Inferior parietal cortex (tissue), 1 donor: ENCODE data around the gene CRYGA.
"Not testable (repeated sequence)": the region's sequence is repeated elsewhere in the genome, so short reads cannot be mapped to it uniquely, and the experiment has no call there.

ENCODE experiments used
- DNase-seq: peaks from one replicate; pipeline ENCODE4 v3.0.0-alpha.2; 2016; ENCODE audit errors: extremely low spot score

The CRYGA gene

DNA sequence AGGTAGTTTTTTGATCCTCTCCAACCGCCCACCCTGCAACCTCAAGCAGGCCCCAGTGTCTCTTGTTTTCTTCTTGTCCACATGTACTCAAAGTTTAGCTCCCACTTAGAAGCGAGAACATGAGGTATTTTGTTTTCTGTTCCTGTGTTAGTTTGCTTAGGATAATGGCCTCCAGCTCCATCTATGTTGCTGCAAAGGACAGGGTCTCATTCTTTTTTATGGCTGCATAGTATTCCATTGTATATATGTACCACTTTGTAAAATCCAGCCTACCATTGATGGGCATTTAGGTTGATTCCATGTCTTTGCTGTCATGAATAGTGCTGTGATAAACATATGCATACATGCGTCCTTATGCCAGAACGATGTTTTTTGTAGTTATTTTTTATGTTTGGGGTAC is 36.3 kb downstream of the CRYGA start:
- no peak for DNase-seq

DNA sequence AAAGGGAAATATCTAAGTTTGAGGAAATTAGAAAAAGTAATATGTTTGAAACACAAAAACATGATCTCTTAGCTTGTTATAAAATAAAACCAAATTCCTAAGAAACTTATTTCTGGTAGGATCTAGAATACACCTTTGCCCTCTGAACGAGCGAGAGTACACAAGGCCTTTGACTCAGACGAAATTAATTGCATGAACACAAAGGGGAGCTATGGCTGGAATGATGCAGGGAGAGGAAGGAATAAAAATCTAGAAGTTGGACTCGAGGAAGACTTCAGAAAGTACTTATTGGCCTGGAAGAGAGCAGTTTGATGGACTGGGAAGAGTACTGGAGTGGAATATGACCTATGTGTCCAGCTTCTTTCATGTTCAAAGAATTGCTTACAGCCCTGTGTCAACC is 38.1 kb downstream of the CRYGA start:
- DNase-seq = no peak

DNA sequence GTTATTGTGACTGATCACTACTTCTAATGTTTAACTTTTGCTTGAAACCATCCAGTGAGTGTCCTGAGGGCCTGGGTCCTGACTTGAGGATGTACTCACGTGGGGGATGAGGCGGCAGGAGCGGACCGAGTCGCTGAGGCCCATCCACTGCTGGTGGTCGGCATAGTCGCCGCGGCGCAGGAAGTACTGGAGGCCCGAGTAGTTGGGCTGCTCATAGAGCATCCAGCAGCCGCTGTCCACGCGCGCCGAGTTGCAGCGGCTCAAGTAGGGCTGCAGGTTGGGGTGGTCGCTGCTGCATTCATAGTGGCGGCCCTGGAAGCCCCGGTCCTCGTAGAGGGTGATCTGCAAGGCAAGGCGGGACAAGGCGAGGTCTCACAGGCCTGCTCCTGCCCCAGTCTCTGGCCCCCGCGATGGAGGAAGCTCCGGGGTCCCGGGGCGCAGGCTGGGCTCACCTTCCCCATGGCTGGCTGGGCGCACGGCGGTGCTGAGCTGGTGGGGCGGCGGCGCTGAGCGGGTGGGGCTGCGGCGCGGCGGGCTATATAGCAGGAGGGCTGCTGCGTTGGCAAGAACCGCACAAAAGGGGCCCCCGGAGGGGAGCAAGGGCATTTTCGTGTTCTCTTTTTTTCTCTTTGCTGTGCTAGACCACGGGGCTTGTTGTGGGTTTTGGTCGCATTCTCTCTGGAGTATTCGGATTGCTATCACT is 39.2 kb downstream of the CRYGA start, which contains the start of gene CRYGD:
TSS of gene CRYGD (minus strand) at position 512 of the 703 bp plus-strand sequence. CDS start at position 461, 51 bp downstream.
- not testable (repeated sequence) for DNase-seq

GRCh38 chr2:208122248-208122647 is 41.1 kb downstream of the CRYGA start:
- DNase-seq = no peak

DNA sequence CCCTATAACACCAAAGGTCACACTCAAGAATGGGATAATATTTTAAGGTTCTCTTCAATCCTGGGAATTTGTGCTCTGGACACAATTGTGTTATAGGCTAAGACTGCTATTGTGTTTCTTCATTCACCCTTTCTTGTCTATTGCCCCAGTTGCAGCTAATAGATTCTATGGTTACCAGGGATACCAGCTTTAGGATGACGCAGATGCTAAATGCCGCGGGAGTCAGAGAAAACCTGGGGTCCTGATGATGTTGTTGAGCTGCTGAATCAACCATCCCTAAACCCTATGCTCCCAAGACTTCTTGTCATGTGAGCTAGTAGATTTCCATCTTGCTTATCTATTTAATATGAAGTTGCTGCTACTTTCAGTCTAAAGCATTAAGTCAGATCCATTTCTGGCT is 44.5 kb downstream of the CRYGA start:
- DNase-seq = no peak

- DNase-seq = not testable (repeated sequence)
These were observed 46.0 kb downstream of the CRYGA start for GRCh38 chr2:208117390-208117789.

GRCh38 chr2:208112969-208113368 is 50.4 kb downstream of the CRYGA start:
- no peak for DNase-seq

GRCh38 chr2:208112273-208112745 is 51.1 kb downstream of the CRYGA start:
- not testable (repeated sequence) for DNase-seq
